HS-27A (cell line): ENCODE data around the gene TUBA8.
A peak's percentile ranks its signal among the peaks of the same experiment; 100 is the strongest.
"Not testable (repeated sequence)": the region's sequence is repeated elsewhere in the genome, so short reads cannot be mapped to it uniquely, and the experiment has no call there.

Experiments
- DNase-seq: peaks from one replicate; pipeline ENCODE4 v3.0.0-alpha.2; 2012; ENCODE audit warnings: low read depth, missing footprints

TUBA8 gene

GRCh38 chr22:18077639-18078328, 32.8 kb upstream of the TUBA8 start, which contains the start of gene PEX26:
Gene PEX26 (plus strand): TSS chr22:18077990. CDS start chr22:18078377, 387 bp downstream.
- DNase-seq: peak; percentile 80

GRCh38 chr22:18078329-18079041, 32.1 kb upstream of the TUBA8 start:
- DNase-seq: no peak

GRCh38 chr22:18079706-18080233, 30.8 kb upstream of the TUBA8 start:
- no peak for DNase-seq

- DNase-seq: no peak
Measured at GRCh38 chr22:18081416-18081815, 29.2 kb upstream of the TUBA8 start.

GRCh38 chr22:18082467-18082866, 28.1 kb upstream of the TUBA8 start:
- DNase-seq: no peak

GRCh38 chr22:18083406-18083805, 27.2 kb upstream of the TUBA8 start:
- DNase-seq: no peak

- no peak for DNase-seq
Measured at GRCh38 chr22:18085188-18085587, 25.4 kb upstream of the TUBA8 start.

GRCh38 chr22:18087350-18087855, 23.2 kb upstream of the TUBA8 start:
- DNase-seq: no peak

- no peak for DNase-seq
Measured at GRCh38 chr22:18088825-18089568, 21.6 kb upstream of the TUBA8 start.

- DNase-seq: no peak
Measured at GRCh38 chr22:18090286-18090685, 20.3 kb upstream of the TUBA8 start.

GRCh38 chr22:18091478-18091877, 19.1 kb upstream of the TUBA8 start:
- no peak for DNase-seq

- DNase-seq: no peak
Measured at GRCh38 chr22:18091916-18092526, 18.6 kb upstream of the TUBA8 start.

GRCh38 chr22:18093661-18094060, 16.9 kb upstream of the TUBA8 start:
- no peak for DNase-seq

- DNase-seq: no peak
Measured at GRCh38 chr22:18095101-18095805, 15.4 kb upstream of the TUBA8 start.

- no peak for DNase-seq
Measured at GRCh38 chr22:18096823-18097222, 13.8 kb upstream of the TUBA8 start.

GRCh38 chr22:18100781-18101180, 9.8 kb upstream of the TUBA8 start:
- DNase-seq: no peak

- no peak for DNase-seq
Measured at GRCh38 chr22:18101536-18101935, 9.1 kb upstream of the TUBA8 start.

GRCh38 chr22:18103527-18104269, 6.9 kb upstream of the TUBA8 start:
- no peak for DNase-seq

- DNase-seq: no peak
Measured at GRCh38 chr22:18104566-18104965, 6.0 kb upstream of the TUBA8 start.

- not testable (repeated sequence) for DNase-seq
Measured at GRCh38 chr22:18105981-18106380, 4.6 kb upstream of the TUBA8 start.
